GM12878 (cell line): ENCODE data around the gene SIL1. TPM values are rescaled to one million over a fixed set of nuclear protein-coding genes. Genes with fewer than 3 reads are reported as not detected.

ENCODE experiments used
- ATF2 ChIP-seq: IDR thresholded peaks from 2 replicates; pipeline ENCODE4 v1.6.1; 2012; ENCODE audit warnings: low read length, inconsistent platforms
- BACH1 ChIP-seq: fragments of 450-650 bp; IDR thresholded peaks from 2 replicates; pipeline ENCODE4 v1.6.1; 2017; ENCODE audit warnings: mild to moderate bottlenecking, borderline replicate concordance
- CHD2 ChIP-seq: IDR thresholded peaks from 2 replicates; pipeline ENCODE4 v1.6.1; 2011; ENCODE audit warnings: low read depth, low read length, improper control_type of control experiment, borderline replicate concordance
- CREB1 ChIP-seq: IDR thresholded peaks from 2 replicates; pipeline ENCODE4 v1.6.1; 2012; ENCODE audit warnings: low read depth, mild to moderate bottlenecking, inconsistent platforms
- EP300 ChIP-seq, 2 experiments: fragments of 150-350 bp in 1 of 2; IDR thresholded peaks; 2 replicates each; pipeline ENCODE4 v1.6.1; 2011 to 2012; ENCODE audit warnings: low read depth in 2 of 2, low read length in 2 of 2, borderline replicate concordance in 1 of 2, improper control_type of control experiment in 1 of 2, inconsistent platforms in 1 of 2; ENCODE audit not compliant: control insufficient read depth in 1 of 2
- FOXM1 ChIP-seq: IDR thresholded peaks from 2 replicates; pipeline ENCODE4 v1.6.1; 2012; ENCODE audit warnings: low read depth, mild to moderate bottlenecking, inconsistent platforms, low read length, moderate library complexity
- MTA2 ChIP-seq: fragments of 450-650 bp; IDR thresholded peaks from 2 replicates; pipeline ENCODE4 v1.6.1; 2016; ENCODE audit warnings: low read depth, mild to moderate bottlenecking, moderate library complexity
- NFIC ChIP-seq: IDR thresholded peaks from 2 replicates; pipeline ENCODE4 v1.6.1; 2012; ENCODE audit warnings: low read depth, mild to moderate bottlenecking, inconsistent platforms, low read length, moderate library complexity
- NR2C2 ChIP-seq: IDR thresholded peaks from 2 replicates; pipeline ENCODE4 v1.6.1; 2011; ENCODE audit warnings: borderline replicate concordance, low read depth; ENCODE audit not compliant: control insufficient read depth, insufficient read length
- PAX5 ChIP-seq: IDR thresholded peaks from 2 replicates; pipeline ENCODE4 v1.6.1; 2011; ENCODE audit warnings: low read depth, low read length, borderline replicate concordance
- RELA ChIP-seq: fragments of 450-650 bp; IDR thresholded peaks from 2 replicates; pipeline ENCODE4 v1.8.0; 2014; ENCODE audit warnings: borderline replicate concordance; ENCODE audit not compliant: partially characterized antibody
- RELB ChIP-seq: fragments of 450-650 bp; IDR thresholded peaks from 2 replicates; pipeline ENCODE4 v1.6.1; 2017; ENCODE audit warnings: low read depth, mild to moderate bottlenecking, moderate library complexity
- RUNX3 ChIP-seq: IDR thresholded peaks from 2 replicates; pipeline ENCODE4 v1.6.1; 2012; ENCODE audit warnings: low read length, inconsistent platforms
- SREBF1 ChIP-seq: IDR thresholded peaks from 2 replicates; pipeline ENCODE4 v1.6.1; 2012; ENCODE audit warnings: mild to moderate bottlenecking, low read length
- TBL1XR1 ChIP-seq: IDR thresholded peaks from 2 replicates; pipeline ENCODE4 v1.6.1; 2012; ENCODE audit warnings: low read depth, low read length, improper control_type of control experiment
- ZNF687 ChIP-seq: fragments of 450-650 bp; IDR thresholded peaks from 2 replicates; pipeline ENCODE4 v1.6.1; 2017; ENCODE audit warnings: mild to moderate bottlenecking, moderate library complexity
- polyA plus RNA-seq, 11 experiments: library from polyadenylated mRNA; depleted of rRNA in 4 of 11; unstranded in 6 of 11; stranded (reverse) in 5 of 11; fragments of >200 nt; fragmentation: Nextera tagmentation in 4 of 11; fragmentation: Illumina TruSeq in 1 of 11; extraction: Ambion mirVana in 4 of 11; extraction: Trizol in 1 of 11; gene quantifications; 1 replicate in 1 of 11; 2 replicates in 10 of 11; pipeline versions ENCODE4 v1.2.1 to v1.2.3, GENCODE V29; 2011 to 2016; ENCODE audit warnings: inconsistent platforms in 2 of 11, missing spikeins in 2 of 11, low read depth in 1 of 11
- total RNA-seq, 4 experiments: library from RNA; depleted of rRNA in 3 of 4; stranded (reverse); fragments of >200 nt in 3 of 4; fragmentation: Illumina TruSeq in 1 of 4; extraction: Trizol in 1 of 4; gene quantifications; 2 replicates each; pipeline versions ENCODE4 v1.2.1 to v1.2.3, GENCODE V29; 2013 to 2021
- TF ChIP-seq, protein P1 (sequence below): fragments of 450-650 bp; IDR thresholded peaks from 2 replicates; pipeline ENCODE4 v1.6.1; 2016; ENCODE audit warnings: mild to moderate bottlenecking, moderate library complexity, borderline replicate concordance

SIL1 gene
- total and polyA plus RNA-seq, 10 of the 15 experiments (the other 5 are each of a cell fraction or from before 2014, with no cell fraction given): 4.1 to 49.8 (median 29.4) TPM

- TF ChIP-seq RELB (peak; percentile 81), SREBF1 (no peak), TBL1XR1 (no peak), ZNF687 (no peak), RELA (no peak), EP300 (IDR thresholded peaks at IDR 0.05; ENCODE audit: borderline replicate concordance in 1 of 2, control insufficient read depth in 1 of 2, low read depth in 2 of 2, low read length in 2 of 2) (peak; percentile 24 to 80; a peak in 3 of 4 replicates), ATF2 (peak; percentile 29; the same call in 1 of the 2 replicates), NR2C2 (no peak), NFIC (peak; percentile 64; the same call in 1 of the 2 replicates), RUNX3 (peak; percentile 38), MTA2 (peak; percentile 82), BACH1 (peak; percentile 31; the same call in 1 of the 2 replicates), CREB1 (peak; percentile 32; the same call in 1 of the 2 replicates), PAX5 (no peak), FOXM1 (peak; percentile 33; the same call in 1 of the 2 replicates), CHD2 (no peak)
- TF ChIP-seq, protein P1, sequence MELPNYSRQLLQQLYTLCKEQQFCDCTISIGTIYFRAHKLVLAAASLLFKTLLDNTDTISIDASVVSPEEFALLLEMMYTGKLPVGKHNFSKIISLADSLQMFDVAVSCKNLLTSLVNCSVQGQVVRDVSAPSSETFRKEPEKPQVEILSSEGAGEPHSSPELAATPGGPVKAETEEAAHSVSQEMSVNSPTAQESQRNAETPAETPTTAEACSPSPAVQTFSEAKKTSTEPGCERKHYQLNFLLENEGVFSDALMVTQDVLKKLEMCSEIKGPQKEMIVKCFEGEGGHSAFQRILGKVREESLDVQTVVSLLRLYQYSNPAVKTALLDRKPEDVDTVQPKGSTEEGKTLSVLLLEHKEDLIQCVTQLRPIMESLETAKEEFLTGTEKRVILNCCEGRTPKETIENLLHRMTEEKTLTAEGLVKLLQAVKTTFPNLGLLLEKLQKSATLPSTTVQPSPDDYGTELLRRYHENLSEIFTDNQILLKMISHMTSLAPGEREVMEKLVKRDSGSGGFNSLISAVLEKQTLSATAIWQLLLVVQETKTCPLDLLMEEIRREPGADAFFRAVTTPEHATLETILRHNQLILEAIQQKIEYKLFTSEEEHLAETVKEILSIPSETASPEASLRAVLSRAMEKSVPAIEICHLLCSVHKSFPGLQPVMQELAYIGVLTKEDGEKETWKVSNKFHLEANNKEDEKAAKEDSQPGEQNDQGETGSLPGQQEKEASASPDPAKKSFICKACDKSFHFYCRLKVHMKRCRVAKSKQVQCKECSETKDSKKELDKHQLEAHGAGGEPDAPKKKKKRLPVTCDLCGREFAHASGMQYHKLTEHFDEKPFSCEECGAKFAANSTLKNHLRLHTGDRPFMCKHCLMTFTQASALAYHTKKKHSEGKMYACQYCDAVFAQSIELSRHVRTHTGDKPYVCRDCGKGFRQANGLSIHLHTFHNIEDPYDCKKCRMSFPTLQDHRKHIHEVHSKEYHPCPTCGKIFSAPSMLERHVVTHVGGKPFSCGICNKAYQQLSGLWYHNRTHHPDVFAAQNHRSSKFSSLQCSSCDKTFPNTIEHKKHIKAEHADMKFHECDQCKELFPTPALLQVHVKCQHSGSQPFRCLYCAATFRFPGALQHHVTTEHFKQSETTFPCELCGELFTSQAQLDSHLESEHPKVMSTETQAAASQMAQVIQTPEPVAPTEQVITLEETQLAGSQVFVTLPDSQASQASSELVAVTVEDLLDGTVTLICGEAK: no peak; the same call in 1 of the 2 replicates
Measured at GRCh38 chr5:139094154-139095131, 103.7 kb downstream of the SIL1 start (continued).
